Measurements from ENCODE around the gene CHERP.

- TF ChIP-seq CTCF (IDR thresholded peaks at IDR 0.05) = peak in 4 of 5 experiments; percentile 2 to 56 (median 29)
- peak; percentile 50 to 74 for TF ChIP-seq POLR2A (IDR thresholded peaks at IDR 0.05)
These were observed at the start of gene CHERP for GRCh38 chr19:16542045-16542909.
